Gastrocnemius medialis (tissue), 4 donors: ENCODE data around the gene PCDH7. TPM values are rescaled to one million over a fixed set of nuclear protein-coding genes. Genes with fewer than 3 reads are reported as not detected.

Experiments
- ATAC-seq, 2 donors: fragments of 150-250 bp; one replicate each; pipeline ENCODE4 v1.9.1; 2016
- DNase-seq, 2 donors: peaks; one replicate each; pipeline ENCODE4 v3.0.0-alpha.2; 2019
- H3K27ac ChIP-seq, 4 donors: fragments of 200-600 bp; sonication (generic); 1 replicate in 1 of 4; 2 replicates in 3 of 4; pipeline ENCODE4 v1.5.1; 2016 to 2018; ENCODE audit warnings: mild to moderate bottlenecking in 2 of 4, moderate library complexity in 1 of 4
- H3K27me3 ChIP-seq, 3 donors: fragments of 200-600 bp; sonication (generic) in 2 of 3; 1 replicate in 1 of 3; 2 replicates in 2 of 3; pipeline versions ENCODE4 v1.5.1 to v1.6.0; 2016 to 2019; ENCODE audit warnings: mild to moderate bottlenecking in 1 of 3, moderate library complexity in 1 of 3
- H3K36me3 ChIP-seq, 2 donors: fragments of 200-600 bp; sonication (generic) in 1 of 2; one replicate each; pipeline ENCODE4 v1.5.1; 2017 to 2018
- H3K4me1 ChIP-seq, 2 donors: fragments of 200-600 bp; sonication (generic) in 1 of 2; one replicate each; pipeline ENCODE4 v1.5.1; 2016 to 2017; ENCODE audit warnings: mild to moderate bottlenecking in 2 of 2
- H3K4me3 ChIP-seq, 4 donors: fragments of 200-600 bp; sonication (generic) in 3 of 4; 1 replicate in 1 of 4; 2 replicates in 3 of 4; pipeline ENCODE4 v1.5.1; 2016 to 2019; ENCODE audit warnings: mild to moderate bottlenecking in 2 of 4
- H3K9me3 ChIP-seq, 3 donors: fragments of 200-600 bp; sonication (generic) in 2 of 3; 1 replicate in 1 of 3; 2 replicates in 2 of 3; pipeline ENCODE4 v1.5.1; 2016 to 2019
- CTCF ChIP-seq, 5 experiments: fragments of 450-650 bp in 3 of 5; fragments of 200-600 bp in 2 of 5; sonication (generic) in 2 of 5; IDR thresholded peaks in 4 of 5; conservative IDR thresholded peaks in 1 of 5; 1 replicate in 4 of 5; 2 replicates in 1 of 5; pipeline ENCODE4 v1.5.1; 2016 to 2019; ENCODE audit warnings: antibody characterized with exemption in 5 of 5, mild to moderate bottlenecking in 3 of 5, moderate library complexity in 3 of 5
- POLR2A ChIP-seq, 2 donors: fragments of 450-650 bp; IDR thresholded peaks; one replicate each; pipeline ENCODE4 v1.6.1; 2017; ENCODE audit warnings: antibody characterized with exemption in 2 of 2, mild to moderate bottlenecking in 2 of 2, moderate library complexity in 2 of 2
- in situ Hi-C, 4 donors: fragments of 200-750 bp; cut with MboI; loops; one replicate each; pipeline versions ENCODE4 v1.15.0 to v1.8.0; 2017; ENCODE audit warnings: low sequenced_read_pairs in 4 of 4
- intact Hi-C: fragments of 100-400 bp; cut with DNase I; formaldehyde crosslinking; loops from one replicate; pipeline ENCODE4 v1.15.1; 2023; ENCODE audit warnings: low total_unique reads
- total RNA-seq, 4 donors: library from RNA; depleted of rRNA; stranded (reverse); fragments of >200 nt; gene quantifications; one replicate each; pipeline versions ENCODE4 v1.1.0 to v1.2.3, GENCODE V29; 2016

PCDH7 gene
- total RNA-seq, 4 donors from 2014 or later, result 0.29 to 0.39 (median 0.39) TPM; not detected in 1

GRCh38 chr4:30725562-30725961 is 5.4 kb downstream of the PCDH7 start:
- ATAC-seq (no peak), DNase-seq (no peak)
- peaks cover 26 to 31% (median 27%) of the 10 kb centered on the region in 3 donors for H3K27me3 ChIP-seq
- in situ Hi-C loops (no loop called here), intact Hi-C loops (no loop called here)
- H3K4me3 ChIP-seq, result no peak overlapping the region
- no peak for TF ChIP-seq POLR2A (IDR thresholded peaks at IDR 0.05)
- TF ChIP-seq CTCF (IDR thresholded peaks at IDR 0.05 in 4 of 5, conservative IDR thresholded peaks at IDR 0.05 in 1 of 5), result no peak
- H3K36me3 ChIP-seq, result no peaks in the 10 kb centered on the region
- no peak overlapping the region for H3K27ac ChIP-seq
- peaks cover 0 to 1% of the 10 kb centered on the region in 2 donors for H3K4me1 ChIP-seq
- no peaks in the 10 kb centered on the region for H3K9me3 ChIP-seq

GRCh38 chr4:30726090-30726675 is 6.0 kb downstream of the PCDH7 start:
- DNase-seq (no peak), ATAC-seq (no peak)
- Histone ChIP-seq H3K36me3 (no peaks in the 10 kb centered on the region), H3K4me3 (no peak overlapping the region), H3K27ac (no peak overlapping the region), H3K4me1 (no peaks in the 10 kb centered on the region), H3K27me3 (peaks cover 19 to 27% (median 21%) of the 10 kb centered on the region in 3 donors), H3K9me3 (no peaks in the 10 kb centered on the region)
- intact Hi-C loops, result no loop called here
- no peak for TF ChIP-seq POLR2A (IDR thresholded peaks at IDR 0.05)
- no peak for TF ChIP-seq CTCF (IDR thresholded peaks at IDR 0.05 in 4 of 5, conservative IDR thresholded peaks at IDR 0.05 in 1 of 5)
- in situ Hi-C loops, result no loop called here

- H3K27ac ChIP-seq, result no peak overlapping the region
Observed at GRCh38 chr4:30727409-30727808, 7.2 kb downstream of the PCDH7 start.

GRCh38 chr4:30728311-30728710 is 8.1 kb downstream of the PCDH7 start:
- in situ Hi-C loops (no loop called here), intact Hi-C loops (no loop called here)
- no peak overlapping the region for H3K27ac ChIP-seq
- H3K9me3 ChIP-seq, result no peaks in the 10 kb centered on the region
- H3K27me3 ChIP-seq, result peaks cover under 1 to 10% (median 2%) of the 10 kb centered on the region in 3 donors
- TF ChIP-seq POLR2A (IDR thresholded peaks at IDR 0.05), result no peak
- no peak for TF ChIP-seq CTCF (IDR thresholded peaks at IDR 0.05 in 4 of 5, conservative IDR thresholded peaks at IDR 0.05 in 1 of 5)
- no peak for ATAC-seq
- no peak overlapping the region for H3K4me3 ChIP-seq
- no peaks in the 10 kb centered on the region for H3K4me1 ChIP-seq
- DNase-seq, result no peak
- H3K36me3 ChIP-seq, result no peaks in the 10 kb centered on the region

More at GRCh38 chr4:30727409-30727808, 7.2 kb downstream of the PCDH7 start:
- ATAC-seq, result no peak
- Histone ChIP-seq H3K4me1 (no peaks in the 10 kb centered on the region), H3K27me3 (peaks cover 9 to 19% (median 11%) of the 10 kb centered on the region in 3 donors), H3K4me3 (no peak overlapping the region), H3K36me3 (no peaks in the 10 kb centered on the region), H3K9me3 (no peaks in the 10 kb centered on the region)
- DNase-seq, result no peak
- no peak for TF ChIP-seq CTCF (IDR thresholded peaks at IDR 0.05 in 4 of 5, conservative IDR thresholded peaks at IDR 0.05 in 1 of 5)
- TF ChIP-seq POLR2A (IDR thresholded peaks at IDR 0.05), result no peak
- in situ Hi-C loops, result no loop called here
- intact Hi-C loops, result no loop called here

- H3K4me1 ChIP-seq, result no peaks in the 10 kb centered on the region
- ATAC-seq (no peak), DNase-seq (no peak)
- H3K36me3 ChIP-seq, result no peaks in the 10 kb centered on the region
- no peaks in the 10 kb centered on the region for H3K9me3 ChIP-seq
- intact Hi-C loops, result no loop called here
- no peak overlapping the region for H3K4me3 ChIP-seq
- TF ChIP-seq POLR2A (IDR thresholded peaks at IDR 0.05) (no peak), CTCF (IDR thresholded peaks at IDR 0.05 in 4 of 5, conservative IDR thresholded peaks at IDR 0.05 in 1 of 5) (no peak)
- in situ Hi-C loops, result no loop called here
- no peak overlapping the region for H3K27ac ChIP-seq
- H3K27me3 ChIP-seq, result no peaks in the 10 kb centered on the region
Observed at GRCh38 chr4:30743897-30744296, 23.7 kb downstream of the PCDH7 start.
